Central memory CD8-positive, alpha-beta T cell (primary cell): ENCODE data around the gene ZFYVE16.
"Not testable (repeated sequence)": the region's sequence is repeated elsewhere in the genome, so short reads cannot be mapped to it uniquely, and the experiment has no call there.

Experiments used
- ATAC-seq: fragments of 150-1000 bp; cut with Tn5 transposase; replicated peaks from 2 replicates; pipeline ENCODE4 v1.10.0; 2022; ENCODE audit warnings: mild to moderate bottlenecking, moderate FRiP score, moderate number of reproducible peaks; ENCODE audit not compliant: poor library complexity, severe bottlenecking; ENCODE audit errors: extremely low read depth
- DNase-seq, 2 donors: peaks; one replicate each; pipeline ENCODE4 v3.0.0; 2021; ENCODE audit warnings: low spot score in 2 of 2
- H3K27ac Mint-ChIP-seq: one replicate; pipeline ENCODE4 v1.8.0; 2022; ENCODE audit warnings: low read depth, mild to moderate bottlenecking, moderate library complexity, mixed read lengths
- H3K27me3 Mint-ChIP-seq: one replicate; pipeline ENCODE4 v1.8.0; 2022; ENCODE audit warnings: mixed read lengths
- H3K36me3 Mint-ChIP-seq: one replicate; pipeline ENCODE4 v1.8.0; 2022; ENCODE audit warnings: mild to moderate bottlenecking, moderate library complexity, mixed read lengths; ENCODE audit not compliant: insufficient read depth
- H3K4me1 Mint-ChIP-seq: one replicate; pipeline ENCODE4 v1.8.0; 2022; ENCODE audit warnings: mixed read lengths
- H3K4me3 Mint-ChIP-seq: one replicate; pipeline ENCODE4 v1.8.0; 2022; ENCODE audit warnings: mild to moderate bottlenecking, moderate library complexity, mixed read lengths
- H3K9me3 Mint-ChIP-seq: one replicate; pipeline ENCODE4 v1.8.0; 2022; ENCODE audit warnings: mixed read lengths

The ZFYVE16 gene

DNA sequence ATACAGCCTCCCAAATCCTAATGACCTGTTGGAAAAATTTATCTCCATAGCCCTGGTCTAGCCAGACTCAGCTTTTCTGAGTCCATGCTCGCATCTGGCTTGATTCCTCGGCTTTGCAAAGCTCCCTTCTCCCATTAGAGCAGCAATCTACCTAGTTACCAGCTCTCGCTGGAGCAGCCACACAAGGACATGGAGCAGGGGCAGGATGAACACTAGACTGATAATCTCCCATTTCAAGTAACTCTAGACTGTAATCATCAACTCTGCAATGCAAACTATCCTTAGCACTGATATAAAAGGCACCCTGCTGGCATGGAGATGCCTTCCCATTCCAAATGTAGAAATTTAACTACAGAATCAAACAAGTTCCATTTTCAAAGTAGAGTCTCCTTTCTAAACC, 17.5 kb upstream of the ZFYVE16 start:
- not testable (repeated sequence) for H3K4me1 Mint-ChIP-seq, H3K27ac Mint-ChIP-seq, H3K36me3 Mint-ChIP-seq, DNase-seq, ATAC-seq, H3K9me3 Mint-ChIP-seq, H3K4me3 Mint-ChIP-seq
- peaks cover 64% of the 10 kb centered on the region for H3K27me3 Mint-ChIP-seq

DNA sequence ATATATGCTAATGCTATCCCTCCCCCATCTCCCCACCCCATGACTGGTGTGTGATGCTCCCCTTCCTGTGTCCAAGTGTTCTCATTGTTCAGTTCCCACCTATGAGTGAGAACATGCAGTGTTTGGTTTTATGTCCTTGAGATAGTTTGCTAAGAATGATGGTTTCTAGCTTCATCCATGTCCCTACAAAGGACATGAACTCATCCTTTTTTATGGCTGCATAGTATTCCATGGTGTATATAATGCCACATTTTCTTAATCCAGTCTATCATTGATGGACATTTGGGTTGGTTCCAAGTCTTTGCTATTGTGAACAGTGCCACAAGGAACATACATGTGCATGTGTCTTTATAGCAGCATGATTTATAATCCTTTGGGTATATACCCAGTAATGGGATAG, 16.6 kb upstream of the ZFYVE16 start:
- peaks cover 63% of the 10 kb centered on the region for H3K27me3 Mint-ChIP-seq
- H3K4me3 Mint-ChIP-seq, DNase-seq, ATAC-seq, H3K9me3 Mint-ChIP-seq, H3K27ac Mint-ChIP-seq, H3K36me3 Mint-ChIP-seq, H3K4me1 Mint-ChIP-seq: not testable (repeated sequence)

GRCh38 chr5:80399526-80400239, 8.2 kb upstream of the ZFYVE16 start:
- no peak overlapping the region for H3K4me3 Mint-ChIP-seq
- DNase-seq (no peak), ATAC-seq (no peak)
- no peak overlapping the region for H3K27ac Mint-ChIP-seq
- H3K4me1 Mint-ChIP-seq = no peaks in the 10 kb centered on the region
- no peaks in the 10 kb centered on the region for H3K36me3 Mint-ChIP-seq
- no peaks in the 10 kb centered on the region for H3K9me3 Mint-ChIP-seq
- H3K27me3 Mint-ChIP-seq = peaks cover 22% of the 10 kb centered on the region

- not testable (repeated sequence) for H3K27ac Mint-ChIP-seq, DNase-seq
Measured at GRCh38 chr5:80400368-80400767, 7.5 kb upstream of the ZFYVE16 start.

DNA sequence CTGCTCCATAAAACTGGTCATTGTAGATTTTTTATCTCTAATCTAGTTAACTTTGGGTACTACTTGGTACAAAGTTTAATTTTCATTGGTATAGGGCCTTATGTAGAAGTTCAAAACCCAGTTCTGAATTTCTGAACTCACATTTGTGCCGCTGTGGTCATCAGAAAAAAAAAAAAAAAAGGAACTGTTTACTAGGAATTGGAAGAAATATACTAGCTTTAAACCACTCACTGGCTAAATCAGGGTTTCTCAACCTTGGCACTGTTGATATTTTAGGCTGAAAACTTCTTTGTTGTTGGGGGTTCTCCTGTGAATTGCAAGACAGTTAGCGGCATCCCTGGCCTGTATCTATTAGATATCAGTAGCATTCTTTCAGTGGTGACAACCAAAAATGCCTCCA, 4.1 kb upstream of the ZFYVE16 start:
- DNase-seq = no peak
- H3K27ac Mint-ChIP-seq = no peak overlapping the region
- peaks cover 7% of the 10 kb centered on the region for H3K27me3 Mint-ChIP-seq
- no peak overlapping the region for H3K4me3 Mint-ChIP-seq
- no peaks in the 10 kb centered on the region for H3K9me3 Mint-ChIP-seq
- peaks cover 9% of the 10 kb centered on the region for H3K4me1 Mint-ChIP-seq
- no peak for ATAC-seq
- peaks cover 13% of the 10 kb centered on the region for H3K36me3 Mint-ChIP-seq

More at GRCh38 chr5:80400368-80400767, 7.5 kb upstream of the ZFYVE16 start:
- H3K36me3 Mint-ChIP-seq, H3K4me3 Mint-ChIP-seq, H3K9me3 Mint-ChIP-seq, H3K4me1 Mint-ChIP-seq, ATAC-seq: not testable (repeated sequence)
- peaks cover 15% of the 10 kb centered on the region for H3K27me3 Mint-ChIP-seq

DNA sequence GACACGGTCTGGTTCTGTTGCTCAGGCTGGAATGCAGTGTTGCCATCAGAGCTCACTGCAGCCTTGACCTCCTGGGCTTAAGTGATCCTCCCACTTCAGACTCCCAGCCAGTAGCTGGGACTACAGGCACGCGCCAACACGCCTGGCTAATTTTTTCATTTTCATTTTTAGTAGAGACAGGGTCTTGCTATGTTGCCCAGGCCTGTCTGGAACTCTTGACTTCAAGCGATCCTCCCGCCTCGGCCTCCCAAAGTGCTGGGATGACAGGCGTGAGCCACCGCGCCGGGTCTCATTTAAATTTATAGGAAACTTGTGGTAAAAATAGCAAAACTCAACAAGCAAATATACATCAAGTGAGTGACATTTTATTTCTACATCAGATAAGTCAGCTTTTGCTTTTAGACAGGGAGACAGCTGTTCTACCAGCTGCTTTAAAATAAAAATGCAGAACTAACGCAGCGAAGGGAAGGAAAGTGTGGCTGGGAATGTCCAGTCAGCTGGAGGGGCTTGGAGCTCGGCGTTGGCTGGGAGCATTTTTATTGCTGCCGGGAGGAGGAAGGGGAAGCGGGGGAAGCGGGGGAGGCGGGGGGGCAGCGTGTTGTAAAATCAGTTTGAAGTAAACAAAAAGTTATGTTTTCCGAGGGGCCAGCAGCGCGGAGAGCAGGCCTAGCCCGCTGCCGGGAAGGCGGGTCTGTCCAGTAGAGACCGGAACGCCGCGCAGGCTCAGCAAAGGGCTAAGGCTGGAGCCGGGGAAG, 707 bp upstream of the ZFYVE16 start:
- Mint-ChIP-seq H3K9me3 (no peaks in the 10 kb centered on the region), H3K36me3 (peaks cover 16% of the 10 kb centered on the region), H3K4me3 (peak overlapping the region; percentile 94), H3K4me1 (peaks cover 24% of the 10 kb centered on the region), H3K27ac (peak overlapping the region; percentile 100), H3K27me3 (no peaks in the 10 kb centered on the region)
- DNase-seq (no peak), ATAC-seq (peak; percentile 3)

DNA sequence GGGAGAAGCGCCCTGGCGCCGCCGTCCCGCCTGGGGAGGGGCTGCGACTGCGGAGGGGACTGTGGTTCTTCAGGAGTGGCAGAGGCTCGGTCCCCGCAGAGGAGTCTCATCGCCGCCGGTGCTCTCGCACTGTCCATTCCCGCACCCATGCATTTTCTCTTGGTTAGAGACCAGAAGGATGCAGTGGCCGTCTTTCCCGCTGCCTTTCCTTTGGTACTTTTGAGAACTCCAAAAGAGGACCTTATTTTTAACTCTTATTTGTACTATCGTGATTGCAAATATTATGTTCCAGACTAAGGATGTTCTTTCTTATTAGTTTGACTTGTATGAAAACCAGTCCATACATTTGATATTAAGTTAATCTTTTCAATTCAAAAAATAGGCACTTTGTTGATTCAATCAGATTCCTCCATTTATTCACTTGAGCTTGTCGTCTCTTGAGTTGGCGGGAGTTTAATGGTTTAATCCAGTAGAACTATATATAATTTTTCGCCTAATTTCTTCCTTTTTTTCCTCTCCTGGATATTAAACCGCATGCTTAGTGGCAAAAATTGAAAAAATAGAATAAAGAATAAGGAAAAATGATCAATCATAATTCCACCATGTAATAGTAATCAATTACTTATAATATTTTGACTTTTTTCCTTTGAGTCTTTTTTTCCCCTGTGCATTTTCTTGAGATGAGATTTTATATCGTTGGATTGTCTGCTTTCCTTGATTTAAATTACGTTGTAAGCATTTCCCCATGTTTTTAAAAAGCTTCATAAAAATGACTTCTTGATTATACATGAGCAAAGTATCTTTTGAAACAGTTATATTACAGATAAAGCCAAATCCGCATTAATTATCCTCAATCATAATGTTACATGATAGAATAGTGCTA, 861 bp downstream of the ZFYVE16 start:
- peaks cover 24% of the 10 kb centered on the region for H3K4me1 Mint-ChIP-seq
- no peaks in the 10 kb centered on the region for H3K27me3 Mint-ChIP-seq
- H3K9me3 Mint-ChIP-seq = no peaks in the 10 kb centered on the region
- ATAC-seq (peak; percentile 7), DNase-seq (no peak)
- H3K27ac Mint-ChIP-seq = peak overlapping the region; percentile 92
- H3K36me3 Mint-ChIP-seq = peaks cover 16% of the 10 kb centered on the region
- peak overlapping the region; percentile 94 for H3K4me3 Mint-ChIP-seq

DNA sequence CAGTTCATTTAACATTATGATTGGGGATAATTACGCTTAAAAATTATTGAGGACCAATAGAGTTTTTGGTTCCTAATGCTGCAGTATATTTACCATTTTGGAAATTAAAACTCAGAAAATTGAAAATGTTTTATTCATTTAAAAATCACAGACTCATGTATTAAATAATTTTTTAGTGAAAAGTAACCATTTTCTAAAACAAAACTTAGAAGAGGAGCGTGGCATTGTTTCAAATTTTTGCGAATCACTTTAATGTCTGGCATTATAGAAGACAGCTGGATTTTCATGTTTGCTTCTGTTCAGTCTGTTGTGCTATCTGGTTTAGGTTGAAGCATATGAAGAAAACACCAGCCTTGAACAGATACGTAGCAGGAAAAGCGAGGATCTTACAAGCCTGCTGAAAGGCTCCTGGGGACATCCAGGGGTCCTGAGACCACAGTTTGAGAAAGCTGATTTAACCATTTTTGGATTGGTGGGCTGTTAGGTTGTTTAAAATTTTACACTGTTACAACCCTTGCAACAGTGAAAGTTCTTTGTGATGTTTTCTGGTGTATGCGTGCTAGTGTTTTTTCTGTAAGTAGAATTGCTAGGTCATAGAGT, 1.6 kb downstream of the ZFYVE16 start:
- DNase-seq (no peak), ATAC-seq (no peak)
- no peak overlapping the region for H3K27ac Mint-ChIP-seq
- H3K4me3 Mint-ChIP-seq = peak overlapping the region; percentile 94
- H3K27me3 Mint-ChIP-seq = no peaks in the 10 kb centered on the region
- peaks cover 16% of the 10 kb centered on the region for H3K36me3 Mint-ChIP-seq
- H3K9me3 Mint-ChIP-seq = no peaks in the 10 kb centered on the region
- peaks cover 30% of the 10 kb centered on the region for H3K4me1 Mint-ChIP-seq

DNA sequence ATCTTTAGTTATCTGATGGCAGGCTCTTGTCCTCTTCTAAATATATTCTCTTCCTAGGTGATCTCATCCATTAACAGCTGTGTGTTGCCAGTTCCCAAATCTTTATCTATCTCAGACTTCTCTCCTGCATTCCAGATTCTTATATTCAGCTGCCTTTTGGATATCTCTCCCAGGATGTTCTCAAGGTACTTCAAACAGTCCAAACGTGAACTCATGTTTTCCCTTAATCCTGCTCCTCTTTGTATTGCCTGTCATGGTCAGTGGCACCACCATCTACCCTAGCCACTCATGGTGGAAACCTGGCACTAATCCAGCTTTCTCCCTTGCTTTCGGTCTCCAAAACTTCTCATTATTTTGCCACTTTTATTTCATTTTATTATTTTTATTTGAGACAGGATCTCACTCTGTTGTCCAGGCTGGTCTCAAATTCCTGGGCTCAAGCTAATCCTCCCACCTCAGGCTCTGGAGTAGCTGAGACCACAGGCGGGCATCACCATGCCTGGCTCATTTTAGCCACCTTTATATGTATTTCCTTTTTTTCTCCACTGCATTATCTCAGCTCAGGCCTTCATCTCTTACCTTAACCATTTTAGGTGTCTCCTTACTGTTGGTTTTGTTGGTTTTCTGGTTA, 3.8 kb downstream of the ZFYVE16 start:
- no peak overlapping the region for H3K27ac Mint-ChIP-seq
- peaks cover 16% of the 10 kb centered on the region for H3K36me3 Mint-ChIP-seq
- DNase-seq (no peak), ATAC-seq (no peak)
- no peak overlapping the region for H3K4me3 Mint-ChIP-seq
- H3K27me3 Mint-ChIP-seq = no peaks in the 10 kb centered on the region
- no peaks in the 10 kb centered on the region for H3K9me3 Mint-ChIP-seq
- H3K4me1 Mint-ChIP-seq = peaks cover 39% of the 10 kb centered on the region

DNA sequence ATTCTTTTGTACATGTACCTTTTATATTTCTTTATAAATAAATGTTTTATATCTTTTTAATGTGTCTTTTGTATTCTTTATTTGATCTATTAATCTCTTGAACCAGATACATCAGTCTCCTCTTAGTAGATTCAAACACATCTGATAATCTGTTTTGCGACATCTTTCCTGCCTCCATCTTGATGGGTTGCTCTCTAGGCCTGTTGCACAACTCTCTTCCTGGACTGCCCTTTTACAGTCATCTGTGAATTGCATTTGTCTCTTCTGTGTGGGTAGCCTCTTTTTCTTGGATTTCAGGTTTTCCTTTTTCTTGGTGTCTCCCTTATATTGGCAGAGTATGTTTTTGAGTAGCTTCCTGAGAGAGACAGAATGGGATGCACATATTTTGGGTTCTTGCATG, 6.2 kb downstream of the ZFYVE16 start:
- H3K9me3 Mint-ChIP-seq = no peaks in the 10 kb centered on the region
- no peak for ATAC-seq

DNA sequence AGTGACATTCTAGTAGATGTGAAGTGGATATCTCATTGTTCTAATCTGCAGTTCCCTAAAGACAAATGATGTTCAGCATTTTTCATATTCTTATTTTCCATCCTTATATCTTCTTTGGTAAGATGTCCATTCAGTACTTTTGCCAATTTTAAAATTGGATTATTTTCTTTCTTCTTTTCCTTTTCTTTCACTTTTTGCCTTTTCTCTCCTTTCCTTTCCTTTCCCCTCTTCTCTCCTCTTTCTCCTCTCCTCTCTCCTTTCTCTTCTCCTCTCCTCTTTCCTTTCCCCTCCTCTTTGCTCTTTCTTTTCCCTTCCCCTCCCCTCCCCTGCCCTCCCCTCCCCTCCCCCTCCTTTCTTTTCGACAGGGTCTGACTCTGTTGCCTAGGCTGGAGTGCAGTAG, 10.1 kb downstream of the ZFYVE16 start:
- ATAC-seq (no peak), DNase-seq (no peak)
- peaks cover 1% of the 10 kb centered on the region for H3K36me3 Mint-ChIP-seq
- H3K9me3 Mint-ChIP-seq = no peaks in the 10 kb centered on the region
- no peak overlapping the region for H3K27ac Mint-ChIP-seq
- H3K4me3 Mint-ChIP-seq = no peak overlapping the region
- peaks cover 31% of the 10 kb centered on the region for H3K4me1 Mint-ChIP-seq
- no peaks in the 10 kb centered on the region for H3K27me3 Mint-ChIP-seq

More for the DNA sequence above, 6.2 kb downstream of the ZFYVE16 start:
- peaks cover 4% of the 10 kb centered on the region for H3K36me3 Mint-ChIP-seq
- H3K27ac Mint-ChIP-seq = no peak overlapping the region
- peaks cover 42% of the 10 kb centered on the region for H3K4me1 Mint-ChIP-seq
- H3K4me3 Mint-ChIP-seq = no peak overlapping the region
- H3K27me3 Mint-ChIP-seq = no peaks in the 10 kb centered on the region
- DNase-seq = no peak

DNA sequence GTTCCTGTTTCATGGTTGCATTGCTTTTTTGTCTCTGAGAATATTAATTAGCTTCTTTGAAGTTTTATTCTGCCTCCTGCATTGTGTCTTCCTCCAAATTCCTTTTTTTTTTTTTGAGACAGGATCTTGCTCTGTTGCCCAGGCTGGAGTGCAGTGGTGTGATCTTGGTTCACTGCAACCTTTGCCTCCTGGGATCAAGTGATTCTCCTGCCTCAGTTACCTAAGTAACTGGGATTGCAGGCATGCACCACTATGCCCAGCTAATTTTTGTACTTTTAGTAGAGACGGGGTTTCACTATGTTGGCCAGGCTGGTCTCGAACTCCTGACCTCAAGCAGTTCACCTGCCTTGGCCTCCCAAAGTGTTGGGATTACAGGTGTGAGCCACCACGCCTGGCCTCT, 16.5 kb downstream of the ZFYVE16 start:
- not testable (repeated sequence) for H3K4me3 Mint-ChIP-seq, DNase-seq, ATAC-seq, H3K27ac Mint-ChIP-seq, H3K9me3 Mint-ChIP-seq, H3K36me3 Mint-ChIP-seq, H3K27me3 Mint-ChIP-seq
- H3K4me1 Mint-ChIP-seq = peaks cover 18% of the 10 kb centered on the region
